ENCODE measurements around the gene NATD1.
A peak's percentile ranks its signal among the peaks of the same experiment; 100 is the strongest.

Gene NATD1, protein sequence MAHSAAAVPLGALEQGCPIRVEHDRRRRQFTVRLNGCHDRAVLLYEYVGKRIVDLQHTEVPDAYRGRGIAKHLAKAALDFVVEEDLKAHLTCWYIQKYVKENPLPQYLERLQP

DNA sequence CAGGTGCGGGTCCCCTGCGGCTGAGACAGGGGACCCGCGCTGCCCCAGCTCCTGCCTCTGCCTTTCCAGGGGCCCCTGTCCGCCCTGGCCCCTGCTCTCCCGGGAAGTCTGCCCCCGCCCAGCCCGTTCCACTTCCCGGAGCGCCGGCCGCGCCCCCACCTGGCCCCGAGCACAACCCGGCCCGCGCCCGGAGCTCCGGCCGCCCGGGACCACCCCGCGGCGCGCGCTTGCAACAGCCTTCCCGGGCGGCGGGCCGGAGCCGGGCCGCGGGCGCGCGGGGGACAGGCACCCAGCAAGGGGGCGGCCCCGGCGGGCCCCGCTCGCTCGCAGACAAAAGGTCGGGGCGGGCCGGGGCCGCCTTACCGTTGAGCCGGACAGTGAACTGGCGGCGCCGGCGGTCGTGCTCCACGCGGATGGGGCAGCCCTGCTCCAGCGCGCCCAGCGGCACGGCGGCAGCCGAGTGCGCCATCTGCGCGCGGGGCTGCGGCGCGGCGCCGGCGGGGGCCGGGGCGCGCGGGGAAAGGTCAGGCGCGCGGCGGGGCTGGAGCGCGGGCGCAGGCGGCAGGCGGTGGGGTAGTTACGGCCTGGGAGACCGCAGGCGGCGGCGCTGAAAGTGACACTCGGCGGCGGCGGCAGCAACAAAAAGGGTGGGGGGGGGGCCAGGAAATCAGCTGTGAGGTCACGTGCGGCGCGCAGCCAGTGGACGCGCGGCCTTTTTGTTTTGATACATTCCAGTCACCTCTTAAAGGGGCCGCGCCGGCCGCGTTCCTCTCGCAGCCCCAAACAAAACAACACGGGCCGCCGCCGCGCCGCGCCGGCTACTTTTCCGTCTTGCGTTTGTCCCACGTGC lies at the start of gene NATD1:
TSS of gene NATD1 (minus strand) at position 615 of the 850 bp plus-strand sequence. CDS start at position 469, 146 bp downstream.
- peak; percentile 80 for DNase-seq

DNA sequence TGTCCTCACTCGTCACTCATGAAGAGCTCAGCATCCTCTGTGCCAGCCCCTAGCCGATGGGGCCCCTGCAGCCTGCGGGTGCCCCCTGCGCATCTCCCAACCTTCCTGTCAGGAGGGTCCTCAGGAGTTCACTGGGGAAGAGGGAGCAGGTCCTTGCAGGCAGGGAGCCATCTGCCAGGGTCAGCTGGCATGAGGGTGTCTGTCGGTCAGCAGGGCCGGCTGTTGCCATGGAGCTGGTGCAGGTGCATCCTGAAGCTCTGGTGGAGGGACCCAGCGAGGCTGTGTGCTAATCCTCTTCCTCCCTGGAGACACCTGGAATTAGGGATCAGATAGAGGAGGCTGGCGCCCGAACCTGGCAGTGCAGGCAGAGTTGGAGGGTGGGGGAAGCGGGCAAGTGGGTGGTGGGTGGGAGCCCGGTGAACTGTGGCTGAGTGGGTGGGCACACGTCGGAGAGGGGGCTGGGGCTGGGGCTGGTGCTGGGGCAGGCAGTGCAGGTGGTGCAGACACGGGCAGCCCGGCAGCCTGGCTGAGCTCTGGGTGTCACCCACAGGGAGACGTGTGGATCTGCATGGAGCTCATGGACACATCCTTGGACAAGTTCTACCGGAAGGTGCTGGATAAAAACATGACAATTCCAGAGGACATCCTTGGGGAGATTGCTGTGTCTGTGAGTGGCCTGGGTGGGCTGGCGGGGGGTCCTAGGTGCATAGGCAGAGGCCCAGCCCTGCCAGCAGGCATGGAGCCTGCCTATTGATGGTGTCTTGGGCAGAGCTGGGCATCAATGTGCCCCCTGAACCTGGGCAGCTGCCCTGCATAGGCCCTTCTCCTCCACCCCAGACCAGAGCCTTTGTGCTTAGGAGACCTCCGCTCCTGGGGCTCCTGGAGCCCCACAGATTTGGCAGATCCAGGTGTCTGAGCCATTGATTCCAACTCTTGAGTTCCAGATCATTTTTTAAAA lies 48.7 kb upstream of the NATD1 start:
- no peak for DNase-seq

DNA sequence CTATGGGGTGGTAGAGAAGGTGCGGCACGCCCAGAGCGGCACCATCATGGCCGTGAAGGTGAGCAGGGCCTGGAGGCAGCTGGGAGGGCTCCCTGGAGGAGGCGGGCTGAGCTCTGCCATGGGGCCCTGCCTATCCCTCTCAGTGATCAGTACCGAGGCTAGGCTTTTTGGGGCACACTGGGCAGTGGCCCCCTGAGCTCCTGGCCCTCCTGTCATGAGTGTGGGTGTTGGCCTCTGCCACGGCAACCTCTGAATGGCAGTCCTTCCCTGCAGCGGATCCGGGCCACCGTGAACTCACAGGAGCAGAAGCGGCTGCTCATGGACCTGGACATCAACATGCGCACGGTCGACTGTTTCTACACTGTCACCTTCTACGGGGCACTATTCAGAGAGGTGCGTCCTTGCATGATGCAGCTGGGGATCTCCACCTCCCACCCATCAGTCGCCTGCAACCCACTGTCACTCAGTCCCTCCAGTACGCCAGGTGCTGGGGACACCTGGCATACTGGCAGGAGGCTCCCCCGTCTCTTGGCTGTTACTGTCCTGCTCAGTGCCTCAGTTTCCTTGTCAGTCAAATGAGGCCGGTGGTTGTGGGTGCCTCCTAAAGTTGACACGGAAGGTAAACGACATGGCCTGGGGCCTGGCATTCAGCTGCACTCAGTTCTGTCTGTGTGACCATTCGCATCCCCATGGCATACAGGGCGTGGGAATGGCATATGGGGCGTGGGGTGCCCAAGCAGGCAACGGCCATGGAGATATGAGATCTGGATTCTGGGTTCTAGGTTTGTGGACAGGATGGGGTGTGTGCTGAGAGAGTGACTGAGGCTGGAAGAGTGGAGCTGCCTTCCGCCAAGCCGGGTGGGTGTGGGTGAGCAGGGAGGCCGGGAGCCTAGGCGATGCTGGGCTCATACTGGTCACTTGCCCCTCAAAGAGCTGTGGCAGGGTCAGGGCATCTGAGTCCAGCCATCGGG lies 47.7 kb upstream of the NATD1 start:
- no peak for DNase-seq

DNA sequence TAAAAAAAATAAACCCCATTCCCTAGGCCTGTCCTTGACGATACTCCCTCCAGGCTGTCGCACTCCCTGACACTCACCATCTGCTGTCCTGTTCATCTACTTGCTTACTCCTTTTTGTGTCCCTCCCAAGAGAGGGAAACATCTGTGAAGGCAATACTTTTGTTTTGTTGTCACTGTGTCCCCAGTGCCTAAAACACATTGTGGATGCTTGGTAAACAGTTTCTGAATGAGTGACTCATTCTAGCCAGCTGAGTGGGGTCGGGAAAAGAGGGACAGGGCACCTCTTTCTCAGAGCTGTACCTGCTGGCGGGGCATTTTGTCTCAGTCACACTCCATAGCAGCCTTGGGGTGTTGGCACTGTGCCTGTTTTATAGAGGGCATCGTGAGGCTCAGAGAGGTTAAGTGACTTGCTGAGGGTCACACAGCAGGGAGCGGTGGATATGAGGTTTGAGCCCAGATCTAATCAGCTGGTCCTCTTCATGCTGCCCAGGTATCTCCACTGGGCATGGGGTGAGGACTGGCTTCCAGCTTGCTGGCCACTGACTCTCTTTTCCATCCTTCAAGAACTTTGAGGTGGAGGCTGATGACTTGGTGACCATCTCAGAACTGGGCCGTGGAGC lies 46.9 kb upstream of the NATD1 start:
- DNase-seq = no peak

DNA sequence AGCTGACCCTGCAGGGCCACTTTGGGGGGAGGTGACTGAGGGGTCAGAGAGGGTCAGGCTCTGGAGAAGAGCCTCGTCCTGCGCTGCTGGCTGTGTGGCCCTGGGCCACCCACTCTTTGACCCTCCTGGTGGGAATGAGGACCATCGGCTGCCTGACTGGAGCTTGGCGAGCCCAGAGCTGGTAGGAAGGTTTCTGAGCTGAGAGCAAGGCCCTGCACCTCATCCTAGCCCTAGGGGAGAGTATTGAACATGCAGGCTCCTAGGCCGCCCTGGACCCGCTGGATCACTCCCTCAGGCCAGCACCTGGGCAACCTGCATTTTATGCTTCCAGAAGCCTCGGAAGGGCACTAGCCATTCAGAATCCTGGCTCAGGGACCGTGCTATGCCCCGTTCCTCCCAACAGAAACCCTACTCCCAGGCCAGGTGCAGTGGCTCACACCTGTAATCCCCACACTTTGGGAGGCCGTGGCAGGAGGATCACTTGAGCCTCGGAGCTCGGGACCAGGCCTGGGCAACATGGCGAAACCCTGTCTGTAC lies 45.8 kb upstream of the NATD1 start:
- DNase-seq = no peak

DNA sequence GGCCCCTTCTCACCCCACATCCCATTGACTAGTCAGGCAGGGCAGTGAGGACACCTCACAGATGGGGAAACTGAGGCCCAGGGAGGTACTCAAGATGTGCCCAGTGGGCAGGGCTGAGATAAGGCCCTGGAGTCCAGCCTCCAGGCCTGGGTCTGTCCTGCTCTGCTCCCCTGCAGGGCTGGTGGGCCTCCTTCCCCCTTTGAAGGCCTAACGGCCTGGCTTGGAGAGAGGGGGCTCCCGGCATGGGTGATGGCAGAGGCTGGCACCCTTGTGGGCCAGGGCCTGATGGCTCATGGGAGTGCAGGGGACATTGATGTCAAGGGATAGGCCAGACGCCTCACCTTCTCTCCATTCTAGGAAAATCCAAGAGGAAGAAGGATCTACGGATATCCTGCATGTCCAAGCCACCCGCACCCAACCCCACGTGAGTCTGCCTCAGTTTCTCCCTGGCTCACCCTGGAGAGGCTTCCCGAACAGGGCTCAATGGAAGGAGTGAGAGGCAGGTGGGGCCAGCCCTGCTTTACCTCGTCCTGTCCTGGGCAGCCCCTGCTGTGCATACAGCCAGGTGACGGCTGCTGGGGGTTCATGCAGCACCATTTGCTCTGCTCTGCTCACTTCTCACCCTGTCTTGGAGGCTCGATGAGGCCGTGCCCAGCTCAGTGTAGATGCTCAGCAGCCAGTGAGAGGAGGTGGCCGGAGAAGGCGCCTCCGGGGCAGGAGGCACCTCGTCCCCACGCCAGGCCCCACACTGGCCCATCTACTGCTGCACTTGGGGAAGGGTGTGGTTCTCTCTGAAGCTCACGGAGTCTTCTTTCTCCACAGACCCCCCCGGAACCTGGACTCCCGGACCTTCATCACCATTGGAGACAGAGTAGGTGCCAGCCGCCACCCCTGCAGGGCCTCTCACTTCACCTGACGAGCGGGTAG lies 45.1 kb upstream of the NATD1 start:
- no peak for DNase-seq

DNA sequence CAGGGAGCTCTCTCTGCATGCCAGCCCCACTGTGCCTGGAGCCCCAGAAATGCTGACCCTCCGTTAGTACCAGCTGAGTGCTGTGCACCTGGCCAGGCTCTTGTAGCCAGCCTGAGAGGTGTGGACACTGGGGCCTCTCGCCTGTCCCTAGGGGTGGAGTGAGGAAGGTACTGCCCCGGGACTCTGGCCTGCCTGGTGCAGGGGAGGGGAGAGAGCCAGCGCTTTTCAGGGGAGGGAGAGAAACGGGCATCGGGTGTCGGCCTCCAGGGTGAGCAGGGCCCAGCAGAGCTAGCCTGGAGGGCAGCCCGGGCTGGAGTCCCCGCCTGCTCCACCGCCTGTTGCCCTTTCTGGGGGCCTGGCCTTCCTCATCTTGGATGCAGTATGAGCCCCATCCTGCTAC lies 44.4 kb upstream of the NATD1 start:
- DNase-seq = no peak

DNA sequence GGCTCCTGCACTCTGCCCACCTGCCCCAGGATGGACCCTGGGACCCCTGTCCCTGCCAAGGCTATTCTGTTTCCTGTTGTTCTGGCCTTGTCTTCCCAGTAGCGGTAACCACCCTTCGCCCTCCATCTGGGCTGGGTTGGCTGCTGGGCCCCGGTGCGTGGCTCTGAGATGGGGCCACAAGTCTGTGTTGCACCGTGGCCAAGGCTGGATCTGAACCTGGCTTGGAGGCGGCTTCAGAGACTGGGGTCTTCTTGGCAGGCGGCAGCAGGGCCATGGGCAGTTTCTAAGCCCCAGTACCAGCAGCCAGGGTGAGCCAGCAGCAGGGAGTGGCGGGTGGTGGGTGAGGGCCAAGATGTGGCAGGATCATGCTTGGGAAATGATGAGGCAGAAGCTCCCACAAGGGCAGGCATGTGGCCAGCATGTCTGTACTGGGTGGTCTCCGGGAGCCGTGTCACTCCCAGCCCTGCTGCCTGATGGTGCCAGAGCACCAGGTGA lies 43.9 kb upstream of the NATD1 start:
- DNase-seq = no peak

DNA sequence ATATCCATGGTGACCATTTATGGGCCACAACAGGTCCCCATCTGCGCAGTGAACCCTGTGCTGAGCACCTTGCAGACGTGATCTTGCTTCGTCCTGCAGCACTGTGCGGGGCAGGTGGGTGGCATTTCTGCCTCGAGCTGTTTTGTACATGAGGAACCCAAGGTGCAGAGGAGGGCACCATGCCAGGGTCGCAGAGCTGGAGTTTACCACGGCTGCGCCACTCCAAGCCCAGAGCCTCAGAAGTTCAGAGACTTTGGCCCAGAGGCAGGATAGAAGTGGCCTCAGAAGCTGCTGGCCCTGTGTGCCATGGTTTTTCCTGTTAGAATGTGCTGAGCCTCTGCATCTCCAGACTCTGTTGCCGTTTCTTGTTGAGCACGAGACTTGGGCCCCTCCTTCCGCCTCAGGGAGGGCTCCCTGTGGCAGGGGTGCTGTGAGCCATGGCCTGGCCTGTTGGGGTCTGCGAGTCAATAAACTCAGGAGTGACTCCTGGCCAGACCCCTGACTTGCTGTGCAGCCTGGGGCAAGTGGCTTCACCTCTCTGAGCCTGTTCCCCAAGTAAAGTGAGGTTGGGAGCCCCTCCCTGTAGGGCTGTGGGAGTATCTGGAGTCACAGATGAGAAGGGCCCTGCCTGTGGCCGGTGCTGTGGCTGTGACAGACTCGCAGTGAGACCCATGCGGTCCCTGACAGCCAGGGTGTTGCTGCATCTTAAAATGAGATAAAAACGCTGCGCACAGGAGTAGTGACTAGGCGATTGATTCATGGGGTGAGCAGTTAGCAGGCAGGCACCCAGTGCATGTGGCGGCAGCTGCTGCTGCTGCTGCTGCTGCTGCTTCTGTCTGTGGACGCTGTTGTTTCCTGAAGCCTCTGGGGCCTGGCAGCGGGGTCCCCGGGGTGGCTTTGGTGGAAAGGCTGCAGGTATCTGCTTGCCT lies 43.2 kb upstream of the NATD1 start:
- no peak for DNase-seq

DNA sequence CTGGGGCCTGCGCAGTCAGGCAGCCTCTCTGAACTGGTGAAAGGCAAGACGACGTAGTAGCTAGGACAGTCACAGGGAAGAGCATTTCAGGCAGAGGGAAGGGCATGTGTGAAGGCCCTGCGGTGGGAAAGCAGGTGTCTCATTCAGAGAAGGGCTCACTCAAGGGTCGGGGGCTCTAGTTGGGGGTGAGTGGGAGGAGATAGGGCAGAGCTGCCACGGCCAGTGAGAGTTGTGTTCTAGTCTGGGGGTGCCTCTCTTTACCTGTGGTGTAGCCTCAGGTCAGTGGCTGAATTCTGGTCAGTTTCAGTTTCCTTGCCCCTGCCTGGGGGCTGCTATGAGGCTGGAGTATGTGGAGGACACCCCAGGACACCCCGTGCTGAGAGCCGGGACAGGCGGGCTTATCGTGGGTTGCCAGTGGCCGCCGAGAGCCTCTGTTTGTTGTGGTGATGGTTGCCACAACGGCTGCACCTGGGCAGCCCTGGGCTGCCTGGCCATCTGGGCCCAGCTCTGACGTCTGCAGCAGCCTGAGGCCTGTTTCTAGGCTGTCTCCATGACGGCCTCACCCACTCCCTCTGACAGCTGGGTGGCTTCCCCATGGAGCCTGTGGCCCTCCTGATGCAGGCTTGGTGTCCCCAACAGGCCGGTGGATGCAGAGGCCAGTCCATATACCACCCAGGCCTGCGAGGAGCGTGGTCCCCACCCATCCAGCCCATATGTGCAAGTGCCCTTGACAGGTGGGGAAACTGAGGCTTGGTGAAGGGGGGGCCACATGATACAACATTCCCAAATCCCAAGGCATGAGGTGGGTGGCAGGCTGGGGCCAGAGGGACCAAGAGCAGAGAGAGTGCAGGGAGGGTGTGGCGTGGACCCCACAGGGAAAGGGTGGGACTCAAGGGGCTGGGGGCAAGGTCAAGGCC lies 42.1 kb upstream of the NATD1 start:
- DNase-seq = no peak

DNA sequence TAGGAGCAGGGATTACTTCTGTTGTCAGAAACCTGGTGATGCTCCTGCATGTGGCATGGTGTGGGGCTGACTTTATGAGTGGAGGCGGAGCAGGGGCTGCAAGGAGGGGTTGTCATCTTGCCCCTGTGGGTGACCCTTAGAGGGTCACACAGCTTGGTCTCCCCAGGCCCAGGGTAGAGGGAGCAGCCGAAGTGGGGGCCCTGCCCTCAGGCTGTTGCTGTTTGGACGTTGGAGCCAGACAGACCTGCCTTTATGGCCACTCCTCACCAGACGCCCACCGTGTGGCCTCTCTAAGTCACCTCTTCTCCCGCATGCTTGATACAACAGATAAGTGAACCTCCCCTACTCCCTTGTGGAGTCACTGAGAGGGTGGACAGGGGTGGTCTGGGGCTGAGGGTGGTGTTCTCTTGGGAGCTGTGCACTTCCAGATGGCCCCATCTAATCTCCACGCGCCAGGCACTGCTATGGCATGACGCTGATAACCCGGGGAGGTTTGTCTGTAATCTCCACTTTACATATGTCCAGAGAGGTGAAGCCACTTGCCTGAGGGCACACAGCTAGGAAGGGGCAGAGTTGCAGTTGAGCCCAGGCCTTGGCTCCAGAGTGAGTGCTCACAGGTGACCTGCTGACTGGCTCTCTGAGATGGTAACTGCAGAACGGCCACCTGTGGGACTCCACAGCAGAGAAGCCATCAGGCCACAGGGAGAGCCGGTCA lies 41.3 kb upstream of the NATD1 start:
- DNase-seq = no peak

DNA sequence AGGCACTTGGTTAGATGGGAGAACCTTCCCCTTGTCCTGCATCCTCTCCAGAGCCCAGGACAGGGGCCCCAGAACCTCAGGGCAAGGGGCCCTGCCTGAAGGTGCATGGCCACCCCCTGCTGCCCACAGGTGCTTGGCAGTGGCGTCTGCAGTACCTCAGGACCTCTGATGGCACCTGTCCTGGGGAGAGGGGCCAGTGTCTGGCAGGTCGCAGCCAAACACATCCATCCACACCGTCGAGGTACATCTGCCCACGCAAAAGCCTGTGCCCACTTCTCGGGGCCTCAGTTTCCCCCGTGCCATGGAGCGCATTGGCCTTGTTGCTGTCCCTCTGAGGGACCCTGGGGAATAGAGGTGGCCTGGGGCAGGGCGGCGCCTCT lies 40.6 kb upstream of the NATD1 start:
- DNase-seq = no peak

DNA sequence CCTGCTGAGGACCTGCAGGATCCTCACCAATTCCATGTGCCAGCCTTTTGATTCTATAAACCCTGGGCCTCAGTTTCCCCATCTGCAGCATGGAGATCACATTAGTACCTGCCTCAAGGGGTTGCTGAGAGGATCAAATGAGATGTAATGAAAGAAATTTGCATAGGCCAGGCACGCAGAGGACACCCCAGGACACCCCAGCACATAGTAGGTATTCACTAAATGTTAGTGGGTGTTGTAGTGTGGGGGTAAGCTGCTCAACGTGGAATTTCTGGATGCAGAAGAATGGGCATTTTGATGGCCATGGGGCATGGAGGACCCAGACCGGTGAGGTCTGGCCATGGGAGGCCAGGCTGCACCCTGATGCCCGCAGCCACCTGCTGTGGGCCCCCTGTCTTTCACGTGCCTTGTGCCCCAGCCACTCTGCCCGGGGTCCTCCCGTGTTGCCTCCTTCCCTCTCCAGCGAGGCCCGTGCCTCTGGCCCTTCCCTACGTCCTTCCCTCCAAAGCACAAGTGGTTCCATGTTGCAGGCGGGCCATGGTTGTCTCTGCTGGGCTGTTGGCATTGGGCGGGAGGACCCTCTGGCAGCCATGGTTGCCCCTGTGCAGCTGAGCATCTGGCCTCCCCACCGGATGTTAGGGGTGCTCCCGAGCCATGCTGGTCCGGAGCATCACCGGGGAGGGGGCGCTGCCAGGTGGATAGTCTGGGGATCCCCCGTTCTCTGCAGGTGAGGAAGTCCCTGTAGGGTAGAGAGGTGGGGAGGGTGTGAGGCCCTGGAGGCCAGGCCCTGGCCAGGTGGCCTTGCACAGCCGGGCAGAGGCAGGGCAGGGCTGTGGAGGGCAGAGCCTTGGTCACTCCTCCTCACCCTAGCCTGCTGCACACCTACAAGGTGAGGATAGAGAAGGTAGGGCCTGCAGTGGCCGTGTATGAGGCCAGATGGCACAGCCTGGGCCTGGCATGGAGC lies 39.9 kb upstream of the NATD1 start:
- no peak for DNase-seq

DNA sequence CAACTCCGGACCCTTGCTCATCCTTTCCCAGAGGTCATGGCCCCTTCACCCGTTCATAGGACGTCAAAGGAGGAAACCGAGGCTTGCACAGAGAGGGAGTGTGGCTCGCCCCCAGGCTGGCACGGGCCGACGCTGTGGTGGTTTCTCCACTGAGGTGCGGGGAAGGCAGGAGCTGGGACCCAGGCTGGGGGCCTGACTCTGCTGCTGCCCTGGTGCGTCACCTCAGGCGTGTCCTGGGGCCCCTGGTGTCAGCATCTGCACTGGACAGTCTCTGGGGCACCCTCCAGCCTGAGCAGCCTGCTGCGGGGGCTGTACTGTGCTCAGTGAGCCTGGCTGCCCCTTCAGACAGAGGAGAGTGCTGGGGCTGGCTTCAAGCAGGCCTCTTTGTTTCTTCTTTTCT lies 38.7 kb upstream of the NATD1 start:
- DNase-seq = no peak

DNA sequence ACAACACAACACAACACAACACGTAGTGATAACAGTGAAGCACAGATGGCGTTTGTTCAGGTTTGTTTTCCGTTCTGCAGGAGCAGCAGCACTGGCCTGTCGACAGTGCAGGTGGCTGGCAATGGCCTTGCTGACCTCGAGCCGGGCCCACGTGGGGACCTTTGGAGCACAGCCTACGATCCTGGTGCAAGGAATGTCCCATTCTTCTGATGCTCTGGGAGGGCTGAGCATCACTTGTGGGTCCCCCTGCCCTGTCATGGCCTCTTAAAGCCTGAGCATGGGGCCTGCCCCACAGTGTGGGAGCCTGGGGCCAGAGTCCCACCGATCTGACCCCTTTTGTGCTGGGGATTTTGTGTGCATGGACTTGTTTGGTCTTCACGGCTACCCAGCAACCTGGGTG lies 38.1 kb upstream of the NATD1 start:
- DNase-seq = no peak
